CD4-positive, alpha-beta T cell treated with Interleukin-15 for 1 hour (primary cell): ENCODE measurements around the gene SLC1A5.
"Not testable (repeated sequence)": the region's sequence is repeated elsewhere in the genome, so short reads cannot be mapped to it uniquely, and the experiment has no call there.

Source experiments
- DNase-seq: peaks from one replicate; pipeline ENCODE4 v3.0.0-alpha.2; 2020

SLC1A5 gene

DNA sequence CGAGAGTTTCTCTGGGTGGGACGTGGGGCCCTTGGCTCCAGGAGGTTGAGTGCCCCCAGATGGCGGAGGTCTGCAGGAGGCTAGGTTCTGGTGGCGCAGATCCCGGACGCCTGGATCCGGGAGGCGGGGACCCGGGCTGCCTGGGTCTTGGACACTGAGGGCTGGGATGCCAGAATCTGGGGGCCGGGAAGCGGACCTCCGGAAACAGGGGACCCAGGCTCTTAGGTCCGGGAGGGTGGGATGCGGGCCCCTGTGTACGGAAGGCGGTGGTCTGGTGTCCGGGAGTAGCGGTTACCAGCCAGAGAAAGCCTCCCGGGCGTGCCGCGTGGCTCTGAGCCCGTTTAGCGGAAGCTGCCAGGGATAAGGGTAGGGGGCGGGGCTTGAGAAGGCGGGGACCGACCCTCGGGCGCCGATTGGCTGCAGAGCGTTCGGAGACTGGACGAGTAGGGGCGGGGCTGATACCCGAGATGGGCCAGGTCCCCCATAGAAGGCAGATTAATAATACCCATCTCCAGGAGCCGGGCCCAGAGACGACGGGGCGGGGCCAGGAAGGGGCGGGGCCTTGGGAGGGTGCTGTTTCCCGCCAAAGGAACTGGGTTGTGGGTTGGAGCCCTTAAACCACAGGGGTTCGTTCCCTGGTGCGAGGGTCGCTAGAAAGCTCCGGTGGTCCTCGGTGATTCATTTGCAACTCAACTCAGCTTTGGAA is at the start of gene SLC1A5:
Gene SLC1A5 (minus strand): TSS at position 333 of the 706 bp plus-strand sequence. CDS start 629 bp downstream, outside the sequence.
- DNase-seq = peak; percentile 98

DNA sequence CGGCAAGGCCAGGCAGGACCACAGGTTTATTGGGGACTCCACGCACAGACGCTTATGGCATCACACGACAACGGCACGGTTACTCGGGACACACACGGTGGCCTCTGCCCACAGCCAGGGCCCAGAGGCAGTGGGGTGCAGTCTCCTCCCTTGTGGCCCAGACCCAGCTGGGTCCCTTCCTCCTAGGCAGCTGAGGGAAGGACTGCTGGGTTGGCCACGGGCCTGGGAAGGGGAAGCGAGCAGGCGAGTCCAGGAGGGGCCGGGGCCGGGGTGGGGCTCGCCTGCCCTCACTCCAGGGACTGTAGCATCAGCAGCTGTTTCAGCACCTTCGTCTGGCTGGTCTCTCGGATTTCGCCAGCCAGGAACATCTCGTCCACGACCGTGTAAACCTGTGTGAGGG is 49.8 kb upstream of the SLC1A5 start:
- no peak for DNase-seq

DNA sequence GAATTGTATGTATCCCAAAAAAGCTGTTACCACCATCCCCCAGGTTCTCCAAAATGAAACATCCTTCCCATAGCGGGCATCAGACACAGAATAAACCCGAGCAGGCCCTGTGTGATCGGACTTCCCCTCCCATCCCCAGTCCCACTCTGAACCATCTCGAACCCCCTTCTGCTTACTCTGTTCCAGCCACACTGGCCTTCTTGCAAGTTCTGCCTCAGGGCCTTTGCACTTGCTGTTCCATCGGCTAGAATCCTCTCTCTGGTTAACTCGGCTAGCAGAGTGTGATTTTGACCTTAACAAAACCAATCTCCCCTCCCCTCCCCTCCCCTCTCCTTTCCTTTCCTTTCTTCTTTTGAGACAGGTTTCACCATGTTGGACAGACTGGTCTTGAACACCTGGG is 46.6 kb upstream of the SLC1A5 start:
- no peak for DNase-seq

DNA sequence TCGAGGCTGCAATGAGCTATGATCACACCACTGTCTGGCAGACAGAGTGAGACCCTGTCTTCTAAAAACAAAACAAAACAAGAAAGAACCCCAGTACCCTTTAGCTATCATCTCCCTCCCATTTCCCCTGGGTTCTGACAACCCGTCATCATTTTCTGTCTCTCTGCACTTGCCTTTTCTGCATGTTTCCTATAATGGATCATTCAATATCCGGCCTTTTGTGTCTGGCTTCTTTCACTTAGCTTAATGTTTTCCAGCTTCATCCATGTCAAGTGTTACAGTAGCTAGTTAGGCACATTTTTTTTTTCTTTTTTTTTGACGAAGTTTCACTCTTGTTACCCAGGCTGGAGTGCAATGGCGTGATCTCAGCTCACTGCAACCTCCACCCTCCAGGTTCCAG is 45.7 kb upstream of the SLC1A5 start:
- DNase-seq = no peak

DNA sequence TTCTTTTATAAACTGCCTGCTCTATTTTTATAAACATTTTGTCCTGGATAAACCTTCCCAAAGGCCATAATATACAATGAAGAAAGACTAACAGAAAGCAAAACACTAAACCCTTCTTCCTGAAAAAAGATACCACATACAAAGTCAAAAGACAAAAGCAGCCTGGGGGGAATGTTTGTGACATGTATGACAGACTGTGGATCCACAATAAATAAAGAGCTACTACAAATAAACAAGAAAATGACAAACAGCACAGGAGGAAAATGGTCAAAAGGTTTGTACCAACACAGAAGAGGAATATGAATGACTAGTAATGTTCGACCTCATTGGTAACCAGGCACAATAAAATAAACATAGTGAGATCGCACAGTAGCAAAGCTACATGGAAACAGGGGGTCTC is 42.5 kb upstream of the SLC1A5 start:
- DNase-seq = no peak

DNA sequence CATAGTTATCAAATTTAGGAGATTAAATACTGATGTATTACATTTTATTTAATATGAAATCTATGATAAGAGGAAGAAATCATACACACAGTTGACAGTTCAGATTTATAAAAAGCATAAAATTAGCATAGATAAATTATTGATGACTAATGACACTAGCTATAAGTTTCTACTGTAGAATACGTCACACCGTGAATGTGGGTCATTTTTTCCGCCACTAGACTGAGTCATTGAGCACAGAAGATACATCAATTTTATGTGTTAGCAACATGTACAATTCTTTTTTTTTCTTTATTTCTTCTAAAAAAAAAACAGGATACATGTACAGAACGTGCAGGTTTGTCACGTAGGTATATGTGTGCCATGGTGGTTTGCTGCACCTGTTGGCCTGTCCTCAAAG is 40.1 kb upstream of the SLC1A5 start:
- DNase-seq = no peak

DNA sequence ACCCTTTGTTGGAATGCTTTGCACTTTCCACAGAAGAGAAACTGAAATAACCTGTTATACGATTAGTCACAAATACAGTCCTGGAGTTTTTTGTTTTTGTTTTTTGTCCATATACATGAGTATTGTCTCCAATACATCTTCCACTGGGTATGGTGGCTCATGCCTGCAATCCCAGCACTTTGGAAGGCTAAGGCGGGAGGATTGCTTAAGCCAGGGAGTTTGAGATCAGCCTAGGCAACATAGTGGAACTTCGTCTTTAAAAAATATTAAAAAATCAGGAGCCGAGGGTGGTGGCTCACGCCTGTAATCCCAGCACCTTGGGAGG is 37.3 kb upstream of the SLC1A5 start:
- DNase-seq = no peak

DNA sequence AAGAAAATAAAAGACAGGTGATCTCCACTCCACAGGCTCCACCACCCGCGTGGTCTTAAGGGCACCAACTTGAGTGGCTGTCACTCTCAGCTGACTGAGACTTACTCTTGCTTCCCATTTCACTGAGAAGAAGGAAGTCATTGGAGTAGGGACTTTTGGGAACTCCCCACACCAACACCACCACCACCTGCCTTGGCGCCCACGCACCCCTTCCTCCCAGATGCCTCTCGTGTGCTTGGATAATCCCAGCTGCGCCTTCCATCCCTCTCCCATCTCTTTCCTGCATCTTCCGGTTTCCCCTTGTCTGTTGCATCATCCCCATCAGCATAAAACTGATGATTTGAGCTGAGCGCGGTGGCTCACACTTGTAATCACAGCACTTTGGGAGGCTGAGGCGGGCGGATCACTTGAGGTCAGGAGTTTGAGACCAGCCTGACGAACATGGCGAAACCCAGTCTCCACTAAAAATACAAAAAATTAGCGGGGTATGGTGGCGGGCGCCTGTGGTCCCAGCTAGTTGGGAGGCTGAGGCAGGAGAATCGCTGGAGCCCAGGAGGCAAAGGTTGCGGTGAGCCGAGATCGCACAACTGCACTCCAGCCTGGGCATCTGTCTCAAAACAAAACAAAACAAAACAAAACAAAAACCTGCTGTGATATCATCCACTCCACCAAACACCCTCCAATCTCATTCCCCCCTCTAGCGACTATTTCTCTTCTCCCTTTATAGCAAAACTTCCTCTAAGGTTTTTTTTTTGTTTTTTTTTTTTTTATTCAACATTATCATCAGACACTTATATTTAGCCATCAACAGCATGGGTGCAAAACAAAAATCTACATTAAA is 36.7 kb upstream of the SLC1A5 start:
- peak; percentile 36 for DNase-seq

DNA sequence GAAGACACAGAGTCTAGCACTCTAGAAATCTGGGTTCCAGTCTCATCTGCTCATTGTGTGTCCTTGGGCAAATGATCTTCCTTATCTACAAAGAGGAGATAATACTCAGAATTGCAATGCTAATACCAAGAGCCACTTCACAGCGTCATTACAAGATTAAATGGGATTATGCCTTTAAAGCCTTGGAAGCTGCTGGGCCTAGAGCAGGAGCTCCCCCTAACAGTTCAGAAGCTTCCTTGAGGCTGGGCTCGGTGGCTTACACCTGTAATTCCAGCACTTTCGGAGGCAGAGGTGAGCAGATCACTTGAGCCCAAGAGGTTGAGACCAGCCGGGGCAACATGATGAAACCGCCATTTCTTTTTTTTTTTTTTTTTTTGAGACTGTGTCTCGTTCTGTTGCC is 34.7 kb upstream of the SLC1A5 start:
- no peak for DNase-seq

DNA sequence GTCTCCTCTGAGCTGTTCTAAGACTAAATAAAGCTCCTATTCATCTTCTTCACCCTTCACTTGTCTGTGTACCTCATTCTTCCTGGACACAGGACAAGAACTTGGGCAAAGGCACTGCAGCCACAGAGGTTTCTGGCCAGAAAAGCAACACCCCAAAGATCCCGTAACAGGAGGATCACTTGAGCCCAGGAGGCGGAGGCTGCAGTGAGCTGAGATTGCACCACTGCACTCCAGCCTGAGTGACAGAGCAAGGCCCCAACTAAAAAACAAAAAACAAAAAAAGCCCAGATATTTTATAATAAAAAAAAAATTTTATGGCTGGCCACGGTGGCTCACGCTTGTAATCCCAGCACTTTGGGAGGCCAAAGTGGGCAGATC is 34.0 kb upstream of the SLC1A5 start:
- not testable (repeated sequence) for DNase-seq

DNA sequence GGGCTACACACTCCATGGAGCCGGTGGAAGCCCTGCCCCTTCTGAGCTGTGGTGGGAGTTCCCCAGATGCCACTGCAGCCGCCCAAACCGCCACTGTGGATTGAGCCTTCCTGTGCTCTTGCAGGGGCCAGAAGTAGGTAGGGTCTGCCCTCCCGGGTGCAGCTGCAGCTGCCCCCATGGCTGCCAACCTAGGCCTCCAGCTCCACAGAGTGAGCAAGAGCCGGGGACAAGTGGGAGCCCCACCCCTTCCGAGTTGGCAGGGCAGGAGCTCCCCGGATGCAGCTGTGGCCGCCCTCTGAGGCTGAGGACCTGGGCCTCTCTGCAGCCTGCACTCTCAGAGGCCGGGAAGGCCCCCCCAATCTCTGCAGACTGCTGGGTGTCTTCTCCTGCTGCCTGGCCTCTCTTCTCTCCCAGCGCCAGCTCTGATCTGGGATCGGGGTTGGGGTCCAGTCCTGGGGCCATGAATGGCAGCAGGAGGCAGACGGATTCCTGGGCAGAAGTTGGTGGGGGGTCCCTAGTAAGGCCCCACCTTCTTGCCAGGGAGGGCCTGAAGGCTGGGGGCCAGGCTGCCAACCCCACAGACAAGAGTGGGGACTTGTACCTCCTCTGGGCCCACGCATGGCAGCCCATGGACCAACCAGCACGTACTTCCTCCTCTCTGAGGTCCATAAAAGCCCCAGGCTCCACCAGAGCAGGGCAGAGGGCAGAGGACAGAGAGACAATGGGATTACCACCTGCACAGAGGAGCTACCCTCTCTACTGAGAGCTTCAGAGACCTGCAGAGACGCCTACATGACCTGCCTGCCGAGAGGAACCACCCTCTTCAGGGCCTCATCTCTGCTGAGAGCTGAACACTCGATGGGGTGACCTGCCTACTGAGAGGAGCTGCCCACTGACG is 33.4 kb upstream of the SLC1A5 start:
- DNase-seq = peak; percentile 73

DNA sequence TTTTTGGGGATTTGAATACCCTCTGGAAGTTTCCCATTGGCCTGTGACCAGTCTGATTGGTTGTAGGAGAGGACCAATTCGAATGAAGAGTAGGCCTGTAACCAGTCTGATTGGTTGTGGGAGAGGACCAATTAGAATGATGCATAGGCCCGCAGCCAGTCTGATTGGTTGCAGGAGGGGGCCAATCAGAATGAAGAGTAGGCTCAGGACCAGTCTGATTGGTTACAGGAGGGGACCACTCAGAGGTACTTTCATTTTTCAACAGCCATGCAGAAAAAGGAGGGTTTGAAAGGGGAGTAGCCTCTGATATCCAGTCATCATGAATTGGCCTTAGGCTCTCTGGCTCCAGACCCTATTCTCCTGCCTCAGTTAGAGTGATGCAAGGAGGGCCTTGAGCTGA is 30.4 kb upstream of the SLC1A5 start:
- no peak for DNase-seq

DNA sequence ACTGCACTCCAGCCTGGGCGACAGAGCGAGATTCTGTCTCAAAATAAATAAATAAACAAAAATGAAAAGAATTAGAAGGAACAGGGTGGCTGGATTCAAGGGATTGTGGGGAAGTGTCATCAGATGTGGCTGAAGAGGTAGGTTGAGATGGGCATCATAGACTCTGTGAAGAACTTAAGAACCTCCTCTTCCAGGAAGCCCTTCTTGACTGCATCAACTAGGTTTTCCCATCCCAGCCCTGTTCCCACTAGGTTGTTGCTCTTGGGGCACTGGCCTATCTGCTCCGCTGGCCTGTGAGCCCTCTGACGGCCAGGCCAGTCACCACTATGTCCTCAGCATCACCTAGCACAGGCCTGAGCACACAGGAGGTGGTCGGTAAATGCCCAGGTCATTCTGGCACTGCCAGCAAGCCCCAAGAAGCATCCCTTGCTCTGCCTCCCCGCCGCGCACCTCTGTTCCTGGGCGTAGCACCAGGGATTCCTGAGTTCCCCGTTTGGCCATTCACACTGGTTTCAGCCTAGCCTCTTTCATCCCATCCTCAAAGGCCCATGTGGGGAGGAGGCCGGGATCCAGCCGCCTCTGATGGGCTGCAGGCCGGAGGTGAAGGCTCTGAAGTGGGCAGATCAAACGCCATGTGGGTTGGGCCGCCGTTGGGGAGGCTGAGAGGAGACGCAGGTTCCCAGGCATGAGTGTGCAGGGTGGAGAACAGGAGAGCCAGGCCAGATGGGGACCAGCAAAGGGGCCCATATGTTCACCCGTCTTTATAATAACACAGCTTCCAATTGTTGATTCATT is 27.6 kb upstream of the SLC1A5 start:
- no peak for DNase-seq

DNA sequence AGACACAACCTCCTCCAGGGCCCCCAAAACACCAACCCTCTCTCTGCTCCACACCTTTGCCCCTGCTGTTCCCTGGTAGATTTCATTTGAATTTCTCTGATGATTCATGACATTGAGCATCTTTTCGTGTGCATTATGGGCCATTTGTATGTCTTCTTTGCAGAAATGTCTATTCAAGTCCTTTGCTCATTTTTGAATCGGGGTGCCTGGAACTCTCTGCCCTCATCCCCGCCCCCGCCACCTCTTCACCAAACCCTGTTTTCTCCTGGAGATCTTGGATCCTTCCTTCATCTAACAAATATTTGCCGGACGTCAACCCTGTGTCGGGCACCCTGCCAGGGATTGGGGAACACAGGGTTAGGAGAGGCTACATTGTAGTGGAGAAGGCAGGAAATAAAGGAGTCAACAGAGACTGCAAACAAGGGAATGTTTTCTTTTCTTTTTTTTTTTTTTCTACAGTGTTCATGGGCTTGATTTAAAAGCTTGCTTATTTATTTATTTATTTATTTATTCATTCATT is 25.5 kb upstream of the SLC1A5 start:
- no peak for DNase-seq

DNA sequence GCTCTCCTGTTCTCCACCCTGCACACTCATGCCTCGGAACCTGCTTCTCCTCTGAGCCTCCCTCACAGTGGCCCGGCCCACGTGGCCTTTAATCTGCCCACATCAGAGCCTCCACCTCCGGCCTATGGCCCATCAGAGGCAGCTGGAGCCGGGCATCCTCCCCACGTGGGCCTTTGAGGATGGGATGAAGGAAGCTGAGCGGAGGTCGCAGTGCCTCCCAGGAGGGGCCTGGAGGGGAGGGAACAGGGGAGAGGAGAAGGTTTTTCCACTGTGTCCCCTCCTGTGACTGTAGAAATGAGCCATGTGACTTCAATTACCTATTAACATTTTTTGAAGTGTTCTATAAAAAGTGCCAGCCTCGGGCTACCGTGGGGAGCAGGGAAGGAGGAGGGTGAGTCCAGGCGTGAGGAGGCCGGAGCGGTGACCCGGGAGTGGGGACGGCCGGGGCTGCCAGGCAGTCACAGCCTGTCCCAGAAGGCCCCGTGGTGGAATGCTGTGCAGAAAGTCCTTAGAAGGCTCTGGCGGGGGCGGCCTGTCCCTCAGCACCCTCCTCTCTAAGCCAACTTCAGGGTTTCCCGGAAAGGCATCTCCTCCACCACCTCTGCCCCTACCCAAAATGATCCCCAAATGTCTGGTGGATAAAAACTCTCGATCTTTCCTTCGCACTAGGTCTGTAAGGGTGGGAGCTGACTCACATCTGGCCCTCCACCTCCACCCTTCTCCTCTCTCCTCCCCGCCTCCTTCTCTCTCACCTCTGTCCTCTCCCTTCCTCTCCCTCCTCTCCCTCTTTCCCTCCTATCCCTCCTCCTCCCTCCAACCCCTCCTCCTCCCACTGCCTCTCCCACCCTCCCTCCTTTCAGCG is 24.8 kb upstream of the SLC1A5 start:
- DNase-seq = no peak

DNA sequence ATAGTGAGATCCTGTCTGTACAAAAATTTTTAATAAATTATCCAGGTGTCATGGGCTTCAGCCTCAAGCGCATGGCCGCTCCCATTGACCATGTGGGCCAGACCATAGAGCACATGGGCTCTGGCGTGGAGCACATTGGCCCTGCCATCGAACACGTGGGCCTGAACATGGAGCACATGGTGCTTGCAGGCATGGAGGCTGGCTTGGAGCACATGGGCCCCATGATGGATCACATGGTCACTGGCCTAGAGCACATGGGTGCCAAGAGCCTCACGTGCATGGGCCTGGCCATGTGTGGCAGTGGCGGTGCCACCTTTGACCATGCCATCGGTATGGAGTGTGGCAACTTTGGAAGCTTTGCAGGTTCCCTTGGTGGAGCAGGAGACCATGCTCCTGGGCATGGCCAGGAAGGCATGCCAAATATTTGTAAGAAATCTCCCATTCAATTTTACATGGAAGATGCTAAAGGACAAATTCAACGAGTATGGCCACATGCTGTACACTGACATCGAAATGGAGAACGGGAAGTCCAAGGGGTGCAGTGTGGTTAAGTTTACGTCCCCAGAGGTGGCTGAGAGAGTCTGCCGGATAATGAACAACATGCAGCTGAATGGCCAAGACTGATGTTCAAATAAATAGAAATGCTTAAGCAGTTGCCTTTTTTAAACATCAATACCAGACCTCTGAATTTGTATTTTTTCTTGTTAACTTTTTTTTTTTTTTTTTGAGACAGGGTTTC is 21.3 kb upstream of the SLC1A5 start:
- no peak for DNase-seq

DNA sequence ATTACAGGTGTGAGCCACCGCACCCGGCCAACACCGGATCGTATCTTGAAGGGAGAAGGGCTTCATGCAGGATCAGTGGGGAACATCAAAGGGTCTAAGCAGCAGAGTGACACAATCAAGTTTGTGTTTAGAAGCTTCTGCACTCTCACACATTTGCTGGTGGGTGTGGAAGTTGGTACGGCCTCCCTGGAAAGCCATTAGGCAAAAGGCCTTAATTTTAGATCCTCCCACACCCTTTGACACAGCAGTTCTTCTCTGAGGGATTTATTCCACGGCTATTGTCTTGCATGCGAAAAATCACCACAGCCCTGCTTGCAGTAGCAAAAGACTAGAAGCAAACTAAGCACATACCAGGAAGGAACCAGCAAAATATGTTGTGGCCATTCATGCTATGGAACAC is 18.3 kb upstream of the SLC1A5 start:
- no peak for DNase-seq

DNA sequence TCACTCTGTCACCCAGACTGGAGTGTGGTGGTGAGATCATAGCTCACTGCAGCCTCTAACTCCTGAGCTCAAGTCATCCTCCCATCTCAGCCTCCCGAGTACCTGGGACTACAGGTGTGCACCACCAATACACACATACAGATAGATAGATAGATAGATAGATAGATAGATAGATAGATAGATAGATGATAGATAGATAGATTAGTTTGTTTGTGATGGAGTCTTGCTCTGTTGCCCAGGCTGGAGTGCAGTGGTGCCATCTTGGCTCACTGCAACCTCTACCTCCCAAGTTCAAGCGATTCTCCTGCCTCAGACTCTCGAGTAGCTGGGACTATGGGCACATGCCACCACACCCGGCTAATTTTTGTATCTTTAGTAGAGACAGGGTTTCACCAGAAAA is 16.0 kb upstream of the SLC1A5 start:
- not testable (repeated sequence) for DNase-seq

DNA sequence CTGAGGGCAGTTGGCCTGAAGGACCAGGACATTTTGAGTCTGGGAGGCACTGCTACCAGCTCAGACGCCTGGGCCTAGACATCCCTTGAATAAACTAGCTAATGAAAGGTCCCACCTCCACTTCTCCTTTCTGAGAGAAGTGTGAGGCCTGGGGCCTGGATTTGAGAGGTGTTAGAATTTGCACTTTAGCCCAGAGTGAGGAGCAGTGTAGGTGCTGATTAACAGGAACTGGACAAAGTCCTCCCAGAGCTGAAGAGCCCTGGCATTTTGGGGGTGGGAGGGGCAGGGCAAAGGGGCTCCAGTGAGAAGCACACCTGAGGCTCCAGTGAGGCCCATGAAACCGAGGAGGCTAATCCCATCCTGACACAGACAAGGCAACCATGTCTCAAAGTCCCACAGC is 15.2 kb upstream of the SLC1A5 start:
- DNase-seq = no peak

DNA sequence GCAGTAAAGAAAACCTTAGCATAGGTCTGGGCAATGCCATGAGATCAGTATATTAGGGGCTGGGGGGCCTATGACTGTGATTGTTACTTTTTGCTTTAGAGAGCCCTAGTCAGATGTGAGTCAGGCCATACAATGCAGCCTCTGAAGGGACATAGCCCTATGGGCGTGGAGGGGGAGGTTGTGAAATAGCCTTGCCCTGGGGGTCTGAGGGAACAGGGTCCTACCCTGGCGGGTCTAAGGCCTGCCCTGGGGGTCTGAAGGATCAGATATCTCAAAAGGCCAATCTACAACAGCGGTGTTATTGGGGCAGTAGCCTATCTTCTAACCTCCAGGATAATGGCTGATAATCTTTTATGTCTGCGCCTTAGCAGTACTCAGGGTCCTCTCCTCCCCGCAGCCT is 13.8 kb upstream of the SLC1A5 start:
- DNase-seq = no peak

DNA sequence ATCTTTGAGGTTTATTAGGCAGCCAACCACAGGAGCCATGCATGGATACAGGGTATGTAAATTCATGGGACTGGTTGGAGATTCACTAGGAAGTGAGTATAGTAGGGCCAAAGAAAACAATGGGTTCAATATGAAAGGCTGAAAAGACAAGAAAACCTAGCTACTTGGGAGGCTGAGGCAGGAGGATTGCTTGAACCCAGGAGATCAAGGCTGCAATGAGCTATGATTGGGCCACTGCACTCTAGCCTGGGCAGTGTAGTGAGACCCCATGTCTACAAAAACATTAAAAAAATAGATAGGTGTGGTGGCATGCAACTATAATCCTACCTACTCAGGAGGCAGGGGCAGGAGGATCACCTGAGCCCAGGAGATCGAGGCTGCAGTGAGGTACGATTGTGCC is 10.3 kb upstream of the SLC1A5 start:
- DNase-seq = no peak
